ENCODE measurements around the gene MYH8.

MYH8 gene

DNA sequence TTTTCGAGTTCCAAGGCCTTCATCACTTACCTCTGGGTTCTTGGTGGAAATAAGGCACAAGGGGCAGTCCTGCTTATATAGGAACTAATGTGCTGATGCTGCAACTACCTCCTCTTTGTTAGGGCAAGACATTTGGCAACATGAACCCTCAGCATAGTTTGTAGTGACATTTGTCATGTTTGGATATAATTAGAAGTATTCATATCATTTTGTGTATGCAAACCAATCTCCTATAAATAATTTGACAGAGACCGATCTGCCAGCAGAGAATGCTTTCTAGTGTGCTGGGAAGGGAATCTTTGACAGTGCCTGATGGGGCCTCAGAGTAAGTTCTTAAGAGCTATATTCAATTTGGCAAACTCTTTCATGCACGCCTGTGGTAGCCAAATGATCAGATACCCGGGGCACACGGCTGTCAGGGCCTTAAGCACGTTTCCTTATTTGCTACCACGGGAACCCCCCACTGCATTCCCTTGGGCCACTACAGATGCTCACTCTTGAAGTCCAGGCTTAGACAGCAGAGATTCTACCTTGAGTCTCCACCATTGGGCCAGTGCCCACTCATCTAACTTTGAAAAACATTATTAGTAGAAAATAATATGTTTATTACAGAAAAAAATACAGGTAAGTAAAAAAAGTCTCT lies at the start of gene MYH8:
Gene MYH8 (minus strand): TSS at position 51 of the 643 bp plus-strand sequence. CDS start 1,723 bp downstream, outside the sequence.
- no peak for DNase-seq

- no peak for DNase-seq
These were observed 47.7 kb upstream of the MYH8 start, which contains the start of gene MYH4 for GRCh38 chr17:10469459-10469858. Gene MYH4, minus strand, starts transcription at chr17:10469559. Its CDS starts 2,814 bp downstream, at chr17:10466745.

GRCh38 chr17:10463402-10463801 lies 41.7 kb upstream of the MYH8 start:
- DNase-seq, result no peak

GRCh38 chr17:10460062-10460461 lies 38.3 kb upstream of the MYH8 start:
- no peak for DNase-seq

DNA sequence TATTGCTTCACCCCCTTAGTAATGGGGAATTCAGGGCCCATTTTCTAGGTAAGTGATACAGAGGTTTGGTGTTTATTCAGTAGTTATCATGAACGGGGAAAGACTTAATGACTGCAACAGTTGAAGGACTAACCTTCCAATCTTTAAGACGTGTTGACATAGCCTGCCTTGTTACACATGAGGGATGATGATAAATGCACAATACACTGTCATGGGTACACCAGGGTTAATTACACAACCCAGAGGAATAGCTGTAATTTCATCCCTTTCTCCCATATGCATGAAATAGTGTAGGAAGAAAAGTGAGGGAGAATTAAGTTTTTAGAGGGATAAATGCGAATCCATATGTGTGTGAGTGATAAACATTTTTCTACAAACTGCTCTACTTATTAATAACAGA lies 37.0 kb upstream of the MYH8 start:
- DNase-seq, result no peak

- no peak for DNase-seq
These were observed 36.2 kb upstream of the MYH8 start for GRCh38 chr17:10457952-10458351.

GRCh38 chr17:10447026-10447931 lies 25.5 kb upstream of the MYH8 start:
- no peak for DNase-seq

GRCh38 chr17:10439816-10440215 lies 18.1 kb upstream of the MYH8 start:
- no peak for DNase-seq

GRCh38 chr17:10435096-10435495 lies 13.3 kb upstream of the MYH8 start:
- DNase-seq, result no peak

DNA sequence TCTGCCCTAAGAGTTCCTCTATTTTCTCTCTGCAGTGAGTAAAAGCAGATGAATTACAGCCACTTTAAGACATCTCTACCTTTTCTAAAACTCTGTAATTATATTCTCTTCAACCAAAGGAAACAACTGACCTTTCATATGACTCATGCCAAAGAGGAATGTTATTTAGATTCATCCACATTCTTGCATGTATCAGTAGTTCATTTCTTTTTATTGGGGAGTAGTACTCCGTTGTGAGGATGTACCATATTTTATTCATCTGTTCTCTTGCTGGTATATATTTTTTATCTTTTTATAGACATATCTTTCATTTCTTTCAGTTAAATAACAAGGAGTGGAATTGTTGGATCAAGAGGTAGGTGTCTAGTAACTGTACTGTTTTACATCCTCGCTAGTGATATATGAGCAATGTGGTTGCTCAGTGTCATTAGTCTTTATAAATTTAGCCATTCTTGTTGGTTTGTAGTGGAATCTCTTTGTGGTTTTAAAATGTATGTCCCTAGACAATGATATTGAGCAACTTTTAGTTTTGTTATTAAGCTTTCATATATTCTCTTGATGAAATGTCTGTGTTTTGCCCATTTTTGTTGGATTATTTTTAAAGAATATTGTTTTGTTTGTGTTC lies 7.8 kb upstream of the MYH8 start:
- no peak for DNase-seq

GRCh38 chr17:10428781-10429180 lies 7.0 kb upstream of the MYH8 start:
- DNase-seq, result no peak

DNA sequence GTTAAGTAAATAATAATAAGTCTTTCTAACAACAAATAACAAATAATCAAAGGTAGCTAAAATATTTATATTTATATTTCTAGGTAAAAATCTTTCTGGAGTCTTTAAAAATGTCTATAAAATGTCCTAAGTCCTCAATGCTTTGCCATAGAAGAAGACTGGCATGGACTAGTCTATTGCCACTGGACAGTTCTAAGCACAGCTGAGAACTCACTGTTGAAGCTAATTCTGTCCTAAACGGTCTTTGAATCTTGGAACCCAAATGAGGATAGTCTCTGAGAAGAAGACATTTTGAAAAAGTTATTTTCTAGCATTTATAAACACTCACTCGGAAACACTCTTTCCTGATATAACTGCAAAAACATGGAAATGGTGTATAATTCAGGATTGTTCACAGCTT lies 539 bp downstream of the MYH8 start:
- DNase-seq, result no peak

DNA sequence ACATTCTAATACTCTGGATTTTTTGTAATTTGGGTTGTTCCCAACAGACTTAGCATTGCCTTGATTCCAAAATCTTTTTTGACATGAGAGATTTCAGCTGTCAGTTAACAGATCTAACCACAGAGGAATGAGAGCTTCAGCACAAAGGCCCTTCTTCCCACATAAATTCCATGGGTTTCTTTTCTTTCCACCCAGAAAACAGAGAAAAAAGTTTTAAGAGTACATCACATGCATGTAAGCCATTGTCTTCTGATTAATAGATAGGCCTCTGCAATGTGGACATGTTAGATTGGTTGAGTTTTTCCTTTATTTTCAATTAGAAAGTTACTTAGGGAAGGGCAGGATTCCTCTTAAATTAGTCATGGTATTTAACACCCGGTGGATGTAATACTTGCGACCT lies 939 bp downstream of the MYH8 start:
- no peak for DNase-seq

GRCh38 chr17:10417431-10417830 lies 4.3 kb downstream of the MYH8 start:
- DNase-seq, result no peak

GRCh38 chr17:10415161-10415560 lies 6.6 kb downstream of the MYH8 start:
- no peak for DNase-seq

GRCh38 chr17:10403589-10403988 lies 18.2 kb downstream of the MYH8 start:
- no peak for DNase-seq

GRCh38 chr17:10398352-10398751 lies 23.4 kb downstream of the MYH8 start:
- DNase-seq, result no peak

DNA sequence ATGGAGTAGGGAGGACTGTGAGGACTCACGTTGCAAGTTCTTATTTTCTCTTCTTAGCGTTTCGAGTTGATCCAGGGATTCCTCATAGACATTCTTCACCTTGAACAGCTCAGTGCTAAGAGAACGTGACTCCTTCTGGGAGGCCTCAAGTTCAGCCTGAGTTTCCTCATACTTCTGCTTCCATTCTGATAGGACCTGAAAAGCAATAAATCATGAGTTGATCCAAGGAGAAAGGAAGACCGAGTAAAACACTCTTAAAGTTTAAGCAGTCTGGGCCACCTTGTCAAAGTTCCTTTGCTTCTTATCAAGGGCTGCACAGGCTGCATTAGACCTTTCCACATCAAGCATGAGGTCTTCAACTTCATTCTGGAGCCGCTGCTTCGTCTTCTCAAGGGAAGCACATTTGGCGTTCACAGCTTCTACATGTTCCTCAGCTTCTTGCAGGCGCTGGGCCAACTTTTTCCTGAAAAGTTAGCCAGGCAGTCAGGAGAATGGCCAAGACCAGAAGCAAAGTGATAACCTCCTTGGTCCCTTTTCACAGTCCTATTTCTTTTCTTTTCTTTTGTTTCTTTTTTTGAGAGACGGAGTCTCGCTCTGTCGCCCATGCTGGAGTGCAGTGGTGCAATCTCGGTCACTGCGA lies 25.1 kb downstream of the MYH8 start:
- no peak for DNase-seq

GRCh38 chr17:10394201-10394887 lies 27.4 kb downstream of the MYH8 start:
- DNase-seq, result no peak

DNA sequence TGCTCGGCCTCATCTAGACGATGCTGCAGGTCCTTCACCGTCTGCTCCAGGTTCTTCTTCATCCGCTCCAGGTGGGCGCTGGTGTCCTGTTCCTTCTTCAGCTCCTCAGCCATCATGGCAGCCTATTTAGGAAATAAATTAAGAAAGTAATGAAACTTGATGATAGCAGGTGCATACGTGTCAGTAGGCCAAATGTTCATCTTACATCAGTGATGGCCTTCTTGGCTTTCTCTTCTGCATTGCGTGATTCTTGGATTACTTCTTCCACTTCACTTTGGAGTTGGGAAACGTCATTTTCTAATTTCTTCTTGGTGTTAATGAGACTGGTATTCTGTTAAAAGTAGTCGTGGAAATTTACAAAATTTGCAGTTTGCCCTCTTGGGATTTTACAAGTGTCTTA lies 28.9 kb downstream of the MYH8 start:
- DNase-seq, result no peak

- no peak for DNase-seq
These were observed 35.9 kb downstream of the MYH8 start for GRCh38 chr17:10385871-10386270.

DNA sequence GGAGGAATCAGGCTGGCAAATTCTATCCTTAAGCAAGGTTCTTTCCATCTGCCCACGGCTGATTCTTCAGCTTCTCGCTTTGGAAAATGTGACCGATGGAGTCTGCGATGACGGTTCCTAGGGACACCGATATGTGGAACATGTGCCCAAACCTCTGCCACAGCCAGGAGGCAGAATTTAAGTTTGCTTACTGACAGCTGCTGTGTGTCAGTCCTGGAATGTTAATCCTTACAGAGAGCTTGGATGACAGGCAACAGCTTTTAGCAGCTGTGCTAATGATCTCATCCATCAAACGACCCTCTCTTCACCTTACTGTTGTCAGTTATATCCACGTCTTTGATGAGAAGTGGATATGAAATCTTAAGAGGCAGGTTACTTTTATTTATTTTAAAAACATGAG lies 37.6 kb downstream of the MYH8 start:
- DNase-seq, result no peak

Measured in stimulated activated CD4-positive, alpha-beta T cell treated with anti-CD3 and anti-CD28 coated beads, Interleukin-2, amount 100 ng/mL, for 48 hours (primary cell).